ENCODE data around the gene ATP8B3. TPM values are rescaled to one million over a fixed set of nuclear protein-coding genes. Genes with fewer than 3 reads are reported as not detected.

Gene ATP8B3
- total RNA-seq, 1 donor from 2014 or later, result 0.41 TPM

- H3K4me1 ChIP-seq, result peaks cover 30% of the 10 kb centered on the region
- H3K36me3 ChIP-seq, result peaks cover 53% of the 10 kb centered on the region
- no peak for TF ChIP-seq CTCF (IDR thresholded peaks at IDR 0.05; ENCODE audit: borderline replicate concordance)
- no peaks in the 10 kb centered on the region for H3K27me3 ChIP-seq (ENCODE audit: low read depth)
- no peak for DNase-seq
- H3K27ac ChIP-seq (replicated peaks), result no peak overlapping the region
- intact Hi-C loops (cut with micrococcal nuclease), result no loop called here
- no peaks in the 10 kb centered on the region for H3K9me3 ChIP-seq (replicated peaks)
- H3K4me3 ChIP-seq, result no peak overlapping the region
Measured at GRCh38 chr19:1814833-1815604, 2.9 kb upstream of the ATP8B3 start.

GRCh38 chr19:1814391-1814790 lies 2.3 kb upstream of the ATP8B3 start:
- peaks cover 30% of the 10 kb centered on the region for H3K4me1 ChIP-seq
- no peak overlapping the region for H3K27ac ChIP-seq (replicated peaks)
- no peaks in the 10 kb centered on the region for H3K9me3 ChIP-seq (replicated peaks)
- TF ChIP-seq CTCF (IDR thresholded peaks at IDR 0.05; ENCODE audit: borderline replicate concordance), result no peak
- no peaks in the 10 kb centered on the region for H3K27me3 ChIP-seq (ENCODE audit: low read depth)
- no peak for DNase-seq
- no peak overlapping the region for H3K4me3 ChIP-seq
- peaks cover 47% of the 10 kb centered on the region for H3K36me3 ChIP-seq
- intact Hi-C loops (cut with micrococcal nuclease), result no loop called here

- peak overlapping the region; percentile 71 for H3K4me3 ChIP-seq
- TF ChIP-seq CTCF (IDR thresholded peaks at IDR 0.05; ENCODE audit: borderline replicate concordance), result no peak
- no peaks in the 10 kb centered on the region for H3K9me3 ChIP-seq (replicated peaks)
- peaks cover 30% of the 10 kb centered on the region for H3K4me1 ChIP-seq
- H3K36me3 ChIP-seq, result peaks cover 38% of the 10 kb centered on the region
- peak overlapping the region; percentile 69 for H3K27ac ChIP-seq (replicated peaks)
- intact Hi-C loops (cut with micrococcal nuclease), result no loop called here
- no peak for DNase-seq
- H3K27me3 ChIP-seq (ENCODE audit: low read depth), result no peaks in the 10 kb centered on the region
Measured at GRCh38 chr19:1813192-1814182, 1.4 kb upstream of the ATP8B3 start.

GRCh38 chr19:1812426-1813191 lies 533 bp upstream of the ATP8B3 start:
- TF ChIP-seq CTCF (IDR thresholded peaks at IDR 0.05; ENCODE audit: borderline replicate concordance), result peak; percentile 54
- H3K27ac ChIP-seq (replicated peaks), result peak overlapping the region; percentile 69
- no peaks in the 10 kb centered on the region for H3K27me3 ChIP-seq (ENCODE audit: low read depth)
- H3K4me3 ChIP-seq, result peak overlapping the region; percentile 71
- intact Hi-C loops (cut with micrococcal nuclease), result no loop called here
- H3K4me1 ChIP-seq, result peaks cover 26% of the 10 kb centered on the region
- peak; percentile 94 for DNase-seq
- H3K36me3 ChIP-seq, result peaks cover 29% of the 10 kb centered on the region
- no peaks in the 10 kb centered on the region for H3K9me3 ChIP-seq (replicated peaks)

GRCh38 chr19:1811472-1811894 lies 593 bp downstream of the ATP8B3 start:
- peak; percentile 41 for DNase-seq
- H3K4me3 ChIP-seq, result peak overlapping the region; percentile 71
- intact Hi-C loops (cut with micrococcal nuclease), result no loop called here
- no peak for TF ChIP-seq CTCF (IDR thresholded peaks at IDR 0.05; ENCODE audit: borderline replicate concordance)
- no peaks in the 10 kb centered on the region for H3K9me3 ChIP-seq (replicated peaks)
- peaks cover 18% of the 10 kb centered on the region for H3K36me3 ChIP-seq
- H3K27me3 ChIP-seq (ENCODE audit: low read depth), result no peaks in the 10 kb centered on the region
- peak overlapping the region; percentile 69 for H3K27ac ChIP-seq (replicated peaks)
- peaks cover 22% of the 10 kb centered on the region for H3K4me1 ChIP-seq
